ENCODE data around the gene BACH2. TPM values are rescaled to one million over a fixed set of nuclear protein-coding genes. Genes with fewer than 3 reads are reported as not detected.
A peak's percentile ranks its signal among the peaks of the same experiment; 100 is the strongest.
"Not testable (repeated sequence)": the region's sequence is repeated elsewhere in the genome, so short reads cannot be mapped to it uniquely, and the experiment has no call there.

The BACH2 gene
- total RNA-seq (10 to 100 TPM; 11.0 to 12.9 TPM), polyA plus RNA-seq (ENCODE audit: insufficient read length in 2 of 2) (10 to 100 TPM; 13.0 to 16.7 TPM)
- long read RNA-seq, donor 1, result 0 reads
- long read RNA-seq, donor 2, result 0 reads
- long read RNA-seq, donor 3, full-length matches to known transcripts, result 2 of 2 reads
- long read RNA-seq, donor 3, partial matches to known transcripts, result 0 of 2 reads
- long read RNA-seq, donor 3, other reads (novel, unspliced or antisense), result 0 of 2 reads
- long read RNA-seq, donor 4, partial matches to known transcripts, result 0 of 1 reads
- long read RNA-seq, donor 4, other reads (novel, unspliced or antisense), result 0 of 1 reads

DNA sequence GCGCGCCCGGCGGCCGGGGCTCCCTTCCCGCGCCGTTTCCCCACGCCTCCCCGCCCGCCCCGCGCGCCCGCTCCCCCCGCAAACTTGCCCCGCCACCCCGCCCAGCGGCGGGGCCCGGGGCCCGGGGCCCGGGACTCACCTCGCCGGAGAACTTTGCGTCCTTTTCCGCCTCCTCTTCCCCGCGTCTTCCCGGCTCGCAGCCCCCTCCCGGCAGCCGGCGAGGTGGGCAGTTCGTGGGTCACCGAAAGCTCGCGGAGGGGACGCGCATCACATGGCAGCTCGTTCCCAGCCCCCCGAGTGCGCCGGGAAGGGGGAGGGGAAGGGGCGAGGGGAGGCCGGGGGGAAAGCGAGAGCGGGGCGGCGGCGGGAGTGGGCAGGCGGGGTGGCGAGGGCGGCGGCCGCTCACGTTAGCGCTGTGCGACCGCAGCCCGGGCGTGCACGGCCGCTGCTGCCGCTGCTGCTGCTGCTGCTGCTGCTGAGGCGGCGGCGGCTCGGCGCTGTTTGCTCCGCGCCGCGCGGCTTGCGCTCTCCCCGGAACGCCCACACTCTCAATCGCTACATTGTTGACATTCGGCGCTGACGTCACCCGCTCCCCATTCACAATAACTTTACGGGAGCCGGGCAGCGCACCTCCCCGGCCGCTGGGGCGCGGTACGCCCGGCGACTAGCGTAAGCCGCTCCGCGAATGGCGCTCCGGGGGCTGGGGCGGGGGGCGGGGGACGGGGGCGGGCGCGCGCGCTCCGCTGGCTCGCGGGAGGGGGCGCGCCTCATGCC is at the start of gene BACH2:
BACH2 (minus strand) TSS at position 503 of the 774 bp plus-strand sequence. CDS start 287,999 bp downstream, outside the sequence.
- WGBS (ENCODE audit: insufficient coverage), result under 1% methylated on average over 86 of the region's 112 CpGs
- DNase-seq (ENCODE audit: low read depth in 4 of 6, low spot score in 6 of 6), result peak in 5 of 6 donors; percentile 86 to 98 (median 90)
- Histone ChIP-seq H3K9me3 (ENCODE audit: control insufficient read depth, insufficient read depth, low read length) (no peaks in the 10 kb centered on the region), H3K27ac (ENCODE audit: low read depth, low read length) (peak within 1 kb of the TSS; percentile 93), H3K4me1 (ENCODE audit: control insufficient read depth, insufficient read depth, low read length) (peaks cover 22% of the 10 kb centered on the region), H3K36me3 (ENCODE audit: control insufficient read depth, insufficient read depth, low read length) (no peaks in the 10 kb centered on the region), H3K4me3 (ENCODE audit: low read depth, low read length) (peak within 1 kb of the TSS; percentile 74), H3K27me3 (ENCODE audit: control insufficient read depth, insufficient read depth, low read length) (no peaks in the 10 kb centered on the region)

DNA sequence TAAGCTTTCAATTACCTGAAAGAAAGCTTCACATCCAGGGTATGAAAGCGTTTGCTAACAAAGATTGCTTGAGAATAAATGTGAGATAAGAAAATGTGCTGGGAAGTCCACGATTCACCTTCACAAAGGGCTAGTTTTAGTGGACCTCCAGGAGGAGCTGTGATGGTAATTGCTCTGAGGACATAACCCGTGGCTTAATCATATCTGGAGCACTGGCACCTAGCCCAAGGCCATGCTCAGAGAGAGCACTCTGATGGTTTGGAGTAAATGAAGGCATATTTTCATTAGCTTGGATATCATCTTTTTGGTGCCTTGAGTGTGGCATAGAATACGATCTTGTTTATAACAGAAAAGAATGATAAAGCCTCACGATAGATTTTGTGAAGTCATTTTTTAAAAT is 46.9 kb upstream of the BACH2 start:
- H3K4me1 ChIP-seq (ENCODE audit: control insufficient read depth, insufficient read depth, low read length), result no peaks in the 10 kb centered on the region
- peak in 1 of 6 donors; percentile 41 for DNase-seq (ENCODE audit: low read depth in 4 of 6, low spot score in 6 of 6)
- H3K27me3 ChIP-seq (ENCODE audit: control insufficient read depth, insufficient read depth, low read length), result no peaks in the 10 kb centered on the region
- H3K27ac ChIP-seq (ENCODE audit: low read depth, low read length), result no peak overlapping the region
- no peaks in the 10 kb centered on the region for H3K9me3 ChIP-seq (ENCODE audit: control insufficient read depth, insufficient read depth, low read length)
- H3K36me3 ChIP-seq (ENCODE audit: control insufficient read depth, insufficient read depth, low read length), result no peaks in the 10 kb centered on the region
- WGBS (ENCODE audit: insufficient coverage), result 40% methylated on average over 1 of the region's 5 CpGs
- no peak overlapping the region for H3K4me3 ChIP-seq (ENCODE audit: low read depth, low read length)

DNA sequence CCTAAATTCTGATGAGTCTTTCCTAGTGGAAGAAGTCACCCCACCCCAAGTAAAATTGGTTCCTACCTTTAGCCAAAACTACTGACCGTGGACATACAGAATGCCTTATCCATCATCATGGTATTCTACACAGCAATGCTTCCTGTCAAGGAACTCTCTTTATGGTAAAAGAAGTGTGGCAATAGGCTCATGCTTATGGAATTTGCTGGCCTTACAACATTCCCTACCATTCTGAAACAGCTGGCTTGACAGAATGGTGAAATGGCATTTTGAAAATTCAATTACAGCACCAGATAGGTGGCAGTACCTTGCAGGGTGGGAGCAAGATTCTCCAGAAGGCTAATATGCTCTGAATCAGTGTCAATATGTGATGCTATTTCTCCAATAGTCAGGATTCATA is 41.8 kb upstream of the BACH2 start:
- Histone ChIP-seq H3K36me3 (ENCODE audit: control insufficient read depth, insufficient read depth, low read length) (no peaks in the 10 kb centered on the region), H3K9me3 (ENCODE audit: control insufficient read depth, insufficient read depth, low read length) (peaks cover 2% of the 10 kb centered on the region), H3K4me3 (ENCODE audit: low read depth, low read length) (no peak overlapping the region), H3K27ac (ENCODE audit: low read depth, low read length) (no peak overlapping the region), H3K27me3 (ENCODE audit: control insufficient read depth, insufficient read depth, low read length) (no peaks in the 10 kb centered on the region), H3K4me1 (ENCODE audit: control insufficient read depth, insufficient read depth, low read length) (no peaks in the 10 kb centered on the region)
- no CpG with 5 or more reads among the region's 1 CpG for WGBS (ENCODE audit: insufficient coverage)
- no peak for DNase-seq (ENCODE audit: low read depth in 4 of 6, low spot score in 6 of 6)

DNA sequence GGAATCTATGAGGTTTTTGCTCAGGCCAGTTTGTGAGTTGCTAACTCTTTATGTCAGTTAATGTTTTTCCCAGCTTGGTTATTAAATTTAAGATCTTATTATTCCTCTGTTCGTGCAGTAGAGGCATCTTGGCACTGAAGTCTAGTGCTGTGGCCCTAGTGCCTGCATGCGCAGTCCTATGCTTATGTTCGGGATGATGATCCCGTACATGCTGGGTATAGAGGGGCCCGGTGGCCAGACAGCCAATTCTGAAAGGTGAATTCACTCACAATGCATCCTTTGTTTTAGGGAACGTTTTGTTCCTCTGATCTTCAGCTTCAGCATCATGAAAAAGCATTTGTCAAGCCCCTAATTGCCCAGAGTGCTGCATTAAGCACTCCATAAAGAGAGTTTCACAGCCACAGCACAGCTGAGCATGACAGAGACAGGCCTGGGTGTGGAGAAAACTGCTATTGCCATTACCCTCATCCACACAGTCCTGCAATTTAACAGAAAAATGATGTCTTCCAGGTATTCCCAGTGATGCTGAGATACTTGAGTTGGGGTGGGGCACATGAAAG is 39.8 kb upstream of the BACH2 start:
- H3K27me3 ChIP-seq (ENCODE audit: control insufficient read depth, insufficient read depth, low read length), result no peaks in the 10 kb centered on the region
- no peak overlapping the region for H3K27ac ChIP-seq (ENCODE audit: low read depth, low read length)
- WGBS (ENCODE audit: insufficient coverage), result 24% methylated on average over 6 of the region's 6 CpGs
- peaks cover 2% of the 10 kb centered on the region for H3K9me3 ChIP-seq (ENCODE audit: control insufficient read depth, insufficient read depth, low read length)
- no peak overlapping the region for H3K4me3 ChIP-seq (ENCODE audit: low read depth, low read length)
- H3K36me3 ChIP-seq (ENCODE audit: control insufficient read depth, insufficient read depth, low read length), result no peaks in the 10 kb centered on the region
- no peaks in the 10 kb centered on the region for H3K4me1 ChIP-seq (ENCODE audit: control insufficient read depth, insufficient read depth, low read length)
- peak in 2 of 6 donors; percentile 23 to 85 for DNase-seq (ENCODE audit: low read depth in 4 of 6, low spot score in 6 of 6)

DNA sequence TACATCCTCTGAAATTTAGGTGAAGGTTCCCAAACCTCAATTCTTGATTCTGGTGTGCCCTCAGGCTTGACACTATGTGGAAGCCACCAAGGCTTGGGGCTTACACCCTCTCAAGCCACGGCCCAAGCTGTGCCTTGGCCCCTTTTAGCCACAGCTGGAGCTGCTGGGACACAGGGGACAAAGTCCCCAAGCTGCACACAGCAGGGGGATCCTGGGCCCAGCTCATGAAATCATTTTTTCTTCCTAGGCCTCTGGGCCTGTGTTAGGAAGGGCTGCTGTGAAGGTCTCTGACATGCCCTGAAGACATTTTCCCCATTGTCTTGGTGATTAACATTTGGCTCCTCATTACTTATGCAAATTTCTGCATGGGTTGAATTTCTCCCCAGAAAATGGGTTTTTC is 37.3 kb upstream of the BACH2 start:
- H3K4me3 ChIP-seq (ENCODE audit: low read depth, low read length), result no peak overlapping the region
- H3K27ac ChIP-seq (ENCODE audit: low read depth, low read length), result no peak overlapping the region
- H3K36me3 ChIP-seq (ENCODE audit: control insufficient read depth, insufficient read depth, low read length), result no peaks in the 10 kb centered on the region
- no peaks in the 10 kb centered on the region for H3K27me3 ChIP-seq (ENCODE audit: control insufficient read depth, insufficient read depth, low read length)
- H3K4me1 ChIP-seq (ENCODE audit: control insufficient read depth, insufficient read depth, low read length), result no peaks in the 10 kb centered on the region
- WGBS (ENCODE audit: insufficient coverage), result 50% methylated on average over 1 of the region's 1 CpG
- peaks cover 2% of the 10 kb centered on the region for H3K9me3 ChIP-seq (ENCODE audit: control insufficient read depth, insufficient read depth, low read length)
- no peak for DNase-seq (ENCODE audit: low read depth in 4 of 6, low spot score in 6 of 6)

DNA sequence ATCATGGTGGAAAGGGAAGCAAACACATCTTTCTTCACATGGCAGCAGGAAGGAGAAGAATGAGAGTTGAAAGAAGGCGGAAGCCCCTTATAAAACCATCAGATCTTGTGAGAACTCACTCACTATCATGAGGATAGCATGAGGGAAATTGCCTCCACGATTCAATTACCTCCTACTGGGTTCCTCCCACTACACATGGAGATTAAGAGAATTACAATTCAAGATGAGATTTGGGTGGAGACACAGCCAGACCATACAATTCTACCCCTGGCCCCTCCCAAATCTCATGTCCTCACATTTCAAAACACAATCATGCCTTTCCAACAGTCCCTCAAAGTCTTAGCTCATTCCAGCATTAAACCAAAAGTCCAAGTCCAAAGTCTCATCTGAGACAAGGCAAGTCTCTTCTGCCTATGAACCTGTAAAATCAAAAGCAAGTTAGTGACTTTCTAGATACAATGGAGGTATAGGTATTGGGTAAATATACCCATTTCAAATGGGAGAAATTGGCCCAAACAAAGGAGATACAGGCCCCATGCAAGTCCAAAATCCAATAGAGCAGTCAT is 36.4 kb upstream of the BACH2 start:
- H3K27ac ChIP-seq (ENCODE audit: low read depth, low read length); DNase-seq (ENCODE audit: low read depth in 4 of 6, low spot score in 6 of 6): not testable (repeated sequence)
- no CpG with 5 or more reads among the region's 2 CpGs for WGBS (ENCODE audit: insufficient coverage)

DNA sequence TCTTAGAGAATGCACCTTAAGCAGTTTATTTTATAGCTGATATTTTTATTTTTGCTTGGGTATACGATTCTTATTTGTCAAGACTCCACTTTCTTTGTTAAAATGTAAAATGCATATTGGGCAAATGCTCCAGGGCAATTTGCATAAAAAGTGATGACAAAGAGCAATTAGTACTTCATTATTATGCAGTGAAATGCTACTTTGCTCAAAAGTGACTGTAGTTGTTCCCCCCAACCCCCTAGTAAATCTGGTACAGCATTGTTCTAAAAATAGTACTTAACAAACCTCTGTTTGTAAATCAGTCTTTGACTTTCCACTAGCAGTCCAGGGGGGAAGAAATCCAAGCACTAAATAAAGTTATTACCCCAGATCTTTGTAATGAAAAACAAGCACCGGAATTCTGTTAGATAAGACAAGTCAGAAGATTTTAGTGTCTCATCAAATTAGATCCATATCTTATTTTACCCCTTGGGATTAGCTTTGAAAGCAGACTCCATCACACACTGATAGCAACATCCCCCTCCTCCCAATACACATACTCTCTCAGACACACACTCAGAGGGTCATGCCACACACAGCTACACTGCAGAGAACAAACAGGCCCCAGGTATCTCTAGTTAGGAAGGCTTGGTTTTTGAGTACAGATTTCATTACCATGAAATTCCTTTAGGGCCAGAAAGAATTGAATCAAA is 32.9 kb upstream of the BACH2 start:
- WGBS (ENCODE audit: insufficient coverage), result no CpG with 5 or more reads among the region's 2 CpGs
- Histone ChIP-seq H3K4me3 (ENCODE audit: low read depth, low read length) (no peak overlapping the region), H3K9me3 (ENCODE audit: control insufficient read depth, insufficient read depth, low read length) (peaks cover 2% of the 10 kb centered on the region), H3K27me3 (ENCODE audit: control insufficient read depth, insufficient read depth, low read length) (no peaks in the 10 kb centered on the region), H3K36me3 (ENCODE audit: control insufficient read depth, insufficient read depth, low read length) (no peaks in the 10 kb centered on the region), H3K27ac (ENCODE audit: low read depth, low read length) (no peak overlapping the region), H3K4me1 (ENCODE audit: control insufficient read depth, insufficient read depth, low read length) (no peaks in the 10 kb centered on the region)
- DNase-seq (ENCODE audit: low read depth in 4 of 6, low spot score in 6 of 6), result peak in 2 of 6 donors; percentile 21 to 30

More for the DNA sequence above, 36.4 kb upstream of the BACH2 start:
- H3K36me3 ChIP-seq (ENCODE audit: control insufficient read depth, insufficient read depth, low read length); H3K4me3 ChIP-seq (ENCODE audit: low read depth, low read length); H3K9me3 ChIP-seq (ENCODE audit: control insufficient read depth, insufficient read depth, low read length); H3K4me1 ChIP-seq (ENCODE audit: control insufficient read depth, insufficient read depth, low read length); H3K27me3 ChIP-seq (ENCODE audit: control insufficient read depth, insufficient read depth, low read length): not testable (repeated sequence)

DNA sequence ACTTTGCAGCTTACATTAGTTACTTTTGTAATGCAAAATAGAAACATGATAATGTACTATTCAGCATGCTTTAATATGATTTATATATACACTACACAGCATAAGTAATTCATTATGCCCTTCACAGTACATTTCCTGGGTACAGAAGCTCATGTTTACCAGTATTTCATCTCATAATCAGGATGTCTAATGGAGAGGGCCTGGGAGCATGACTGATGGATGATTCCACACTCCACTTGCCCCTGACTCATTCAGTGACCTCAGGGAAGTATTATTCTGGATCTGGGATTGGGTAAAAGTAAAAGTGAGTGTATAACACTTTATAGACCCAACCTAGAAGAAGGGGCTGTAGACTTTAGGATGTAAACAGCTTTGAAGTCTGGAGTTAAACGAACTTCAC is 31.4 kb upstream of the BACH2 start:
- H3K27ac ChIP-seq (ENCODE audit: low read depth, low read length), result no peak overlapping the region
- no peaks in the 10 kb centered on the region for H3K9me3 ChIP-seq (ENCODE audit: control insufficient read depth, insufficient read depth, low read length)
- no CpG with 5 or more reads among the region's 1 CpG for WGBS (ENCODE audit: insufficient coverage)
- H3K4me1 ChIP-seq (ENCODE audit: control insufficient read depth, insufficient read depth, low read length), result no peaks in the 10 kb centered on the region
- H3K36me3 ChIP-seq (ENCODE audit: control insufficient read depth, insufficient read depth, low read length), result no peaks in the 10 kb centered on the region
- peak in 1 of 6 donors; percentile 16 for DNase-seq (ENCODE audit: low read depth in 4 of 6, low spot score in 6 of 6)
- no peaks in the 10 kb centered on the region for H3K27me3 ChIP-seq (ENCODE audit: control insufficient read depth, insufficient read depth, low read length)
- no peak overlapping the region for H3K4me3 ChIP-seq (ENCODE audit: low read depth, low read length)

DNA sequence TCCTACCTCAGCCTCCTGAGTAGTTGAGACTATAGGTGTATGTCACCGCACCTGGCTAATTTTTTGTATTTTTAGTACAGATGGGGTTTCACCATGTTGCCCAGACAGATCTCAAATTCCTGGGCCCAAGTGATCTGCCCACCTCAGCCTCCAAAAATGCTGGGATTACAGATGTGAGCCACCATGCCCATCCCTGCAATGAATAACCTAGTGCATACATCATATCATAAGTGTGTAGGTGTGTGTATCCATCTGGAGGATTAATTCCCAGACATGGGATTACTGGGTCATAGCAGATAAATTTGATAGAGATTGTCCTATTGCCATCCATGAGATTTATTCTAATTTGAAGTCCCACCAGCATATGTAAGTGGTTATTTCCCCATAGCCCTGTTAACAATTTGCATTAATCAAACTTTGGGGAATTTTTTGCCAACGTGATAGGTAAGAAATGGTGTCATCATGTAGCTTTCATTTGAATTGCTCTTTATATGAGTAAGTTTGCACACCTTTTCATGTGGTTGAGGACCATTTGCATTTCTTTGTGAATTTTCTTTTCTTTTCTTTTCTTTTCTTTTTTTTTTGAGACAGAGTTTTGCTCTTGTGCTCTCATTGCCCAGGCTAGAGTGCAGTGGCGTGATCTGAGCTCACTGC is 29.9 kb upstream of the BACH2 start:
- H3K36me3 ChIP-seq (ENCODE audit: control insufficient read depth, insufficient read depth, low read length), result no peaks in the 10 kb centered on the region
- H3K27me3 ChIP-seq (ENCODE audit: control insufficient read depth, insufficient read depth, low read length), result no peaks in the 10 kb centered on the region
- no peak overlapping the region for H3K4me3 ChIP-seq (ENCODE audit: low read depth, low read length)
- no peaks in the 10 kb centered on the region for H3K9me3 ChIP-seq (ENCODE audit: control insufficient read depth, insufficient read depth, low read length)
- no peaks in the 10 kb centered on the region for H3K4me1 ChIP-seq (ENCODE audit: control insufficient read depth, insufficient read depth, low read length)
- no peak for DNase-seq (ENCODE audit: low read depth in 4 of 6, low spot score in 6 of 6)
- WGBS (ENCODE audit: insufficient coverage), result 100% methylated on average over 1 of the region's 3 CpGs
- H3K27ac ChIP-seq (ENCODE audit: low read depth, low read length), result no peak overlapping the region

All from spinal cord (tissue), 10 donors.